HCT116 (cell line): Measurements from ENCODE around the gene ZNF516. TPM values are rescaled to one million over a fixed set of nuclear protein-coding genes. Genes with fewer than 3 reads are reported as not detected.

Experiments used
- ATAC-seq: fragments of 200-7000 bp; cut with Tn5 transposase; 2 replicates; pipeline ENCODE4 v1.9.1; 2020; ENCODE audit warnings: mild to moderate bottlenecking, moderate library complexity
- BruUV-seq: library from RNA; stranded (reverse); fragments of 400-500 nt; replicated peaks from 2 replicates; lab custom pipeline; 2021; lab: Mats Ljungman, UMichigan
- CTCF ChIA-PET: fragments of 300-600 bp; sonication (Branson Sonifier 250); formaldehyde crosslinking; loops from one replicate; lab custom pipeline; 2021; ENCODE audit warnings: antibody characterized with exemption; lab: Charles Lee
- POLR2A ChIA-PET: fragments of 300-600, 350-600 bp; sonication (Branson Sonifier 250); formaldehyde crosslinking; loops from one replicate; lab custom pipeline; 2021; ENCODE audit warnings: antibody characterized with exemption; lab: Charles Lee
- RAD21 ChIA-PET, 2 experiments: fragments of 300-600 bp; sonication (Branson Sonifier 250); formaldehyde crosslinking; loops; one replicate each; lab custom pipeline; 2023; ENCODE audit warnings: low total read pairs in 2 of 2; ENCODE audit not compliant: uncharacterized antibody in 2 of 2, unreplicated experiment in 2 of 2, low non-redundant PET in 1 of 2; lab: Charles Lee
- DNase-seq: peaks from one replicate; pipeline ENCODE4 v3.0.0-alpha.2; 2010; ENCODE audit warnings: low read depth, low spot score
- H2AFZ ChIP-seq: fragments of 200-600 bp; shearing (Covaris generic), sonication (generic); 2 replicates; pipeline ENCODE4 v1.6.1; 2017; ENCODE audit warnings: low read depth, mixed run types, mixed read lengths, antibody characterized with exemption, low read length; ENCODE audit not compliant: poor library complexity, severe bottlenecking
- H3K27ac ChIP-seq: 2 replicates; pipeline ENCODE4 v1.5.1; 2012; ENCODE audit warnings: low read depth, low read length
- H3K27me3 ChIP-seq: fragments of 200-600 bp; sonication (generic); 2 replicates; pipeline ENCODE4 v1.6.1; 2016; ENCODE audit warnings: mixed run types, low read length, mixed read lengths; ENCODE audit not compliant: insufficient read depth
- H3K36me3 ChIP-seq, 2 experiments: fragments of 200-500 bp in 1 of 2; fragments of 200-600 bp in 1 of 2; sonication (Bioruptor generic) in 1 of 2; sonication (generic) in 1 of 2; 2 replicates each; pipeline versions ENCODE4 v1.5.1 to v1.6.1; 2014 to 2016; ENCODE audit warnings: low read length in 2 of 2, inconsistent platforms in 1 of 2, mixed read lengths in 1 of 2, mixed run types in 1 of 2; ENCODE audit not compliant: insufficient read depth in 2 of 2, control insufficient read depth in 1 of 2
- H3K4me1 ChIP-seq, 2 experiments: fragments of 200-600 bp in 1 of 2; sonication (generic) in 1 of 2; 2 replicates each; pipeline versions ENCODE4 v1.5.1 to v1.6.1; 2012 to 2017; ENCODE audit warnings: low read length in 2 of 2, inconsistent platforms in 1 of 2, mild to moderate bottlenecking in 1 of 2, mixed read lengths in 1 of 2, mixed run types in 1 of 2, moderate library complexity in 1 of 2; ENCODE audit not compliant: insufficient read depth in 2 of 2, control insufficient read depth in 1 of 2
- H3K4me2 ChIP-seq: fragments of 200-600 bp; sonication (generic); 2 replicates; pipeline ENCODE4 v1.6.1; 2017; ENCODE audit warnings: mixed run types, low read length, mixed read lengths
- H3K4me3 ChIP-seq, 2 experiments: fragments of 200-600 bp in 1 of 2; sonication (generic) in 1 of 2; replicated peaks in 1 of 2; 2 replicates each; pipeline ENCODE4 v1.5.1; 2011 to 2016; ENCODE audit warnings: low read length in 2 of 2, control low read depth in 1 of 2, low read depth in 1 of 2, mild to moderate bottlenecking in 1 of 2, mixed read lengths in 1 of 2, mixed run types in 1 of 2
- H3K79me2 ChIP-seq: fragments of 200-600 bp; sonication (generic); 2 replicates; pipeline ENCODE4 v1.6.1; 2017; ENCODE audit warnings: mild to moderate bottlenecking, mixed run types, low read length, moderate library complexity, mixed read lengths; ENCODE audit not compliant: insufficient read depth
- H3K9ac ChIP-seq: fragments of 200-600 bp; sonication (generic); 2 replicates; pipeline ENCODE4 v1.6.1; 2016; ENCODE audit warnings: low read length, mixed read lengths
- H3K9me2 ChIP-seq: fragments of 200-600 bp; sonication (generic), shearing (Covaris generic); 2 replicates; pipeline ENCODE4 v1.6.1; 2017; ENCODE audit warnings: mixed run types, mild to moderate bottlenecking, moderate library complexity; ENCODE audit not compliant: insufficient read depth
- H3K9me3 ChIP-seq, 2 experiments: fragments of 200-500 bp in 1 of 2; fragments of 200-600 bp in 1 of 2; sonication (Bioruptor generic) in 1 of 2; sonication (generic) in 1 of 2; 2 replicates each; pipeline ENCODE4 v1.6.1; 2014 to 2017; ENCODE audit warnings: low read length in 2 of 2, mixed read lengths in 2 of 2, inconsistent platforms in 1 of 2, low read depth in 1 of 2, mild to moderate bottlenecking in 1 of 2, mixed run types in 1 of 2, moderate library complexity in 1 of 2; ENCODE audit not compliant: control insufficient read depth in 1 of 2, insufficient read depth in 1 of 2
- H4K20me1 ChIP-seq: fragments of 200-600 bp; sonication (generic), shearing (Covaris generic); 2 replicates; pipeline ENCODE4 v1.6.1; 2017; ENCODE audit warnings: mixed run types, mild to moderate bottlenecking, moderate library complexity; ENCODE audit not compliant: insufficient read depth
- CBX3 ChIP-seq: IDR thresholded peaks from 2 replicates; pipeline ENCODE4 v1.6.1; 2012; ENCODE audit warnings: low read depth
- SIN3A ChIP-seq: IDR thresholded peaks from 2 replicates; pipeline ENCODE4 v1.6.1; 2012; ENCODE audit warnings: low read depth
- SP1 ChIP-seq: IDR thresholded peaks from 2 replicates; pipeline ENCODE4 v1.6.1; 2012; ENCODE audit warnings: low read depth
- YY1 ChIP-seq: IDR thresholded peaks from 2 replicates; pipeline ENCODE4 v1.6.1; 2011; ENCODE audit warnings: low read length, low read depth, moderate library complexity, mild to moderate bottlenecking; ENCODE audit not compliant: insufficient replicate concordance; ENCODE audit errors: extremely low read depth
- intact Hi-C: fragments of 100-400 bp; cut with micrococcal nuclease; formaldehyde crosslinking; loops from 2 replicates; pipeline ENCODE4 v1.10.0; 2022
- total RNA-seq: library from RNA; stranded (reverse); gene quantifications from one replicate; pipeline ENCODE4 v1.2.1, GENCODE V29; 2021; ENCODE audit not compliant: unreplicated experiment

ZNF516 gene
- total RNA-seq, 1 experiment from 2014 or later = 32.0 TPM

- Histone ChIP-seq H4K20me1 (no peaks in the 10 kb centered on the region), H2AFZ (no peak overlapping the region), H3K9me3 (no peaks in the 10 kb centered on the region), H3K79me2 (no peaks in the 10 kb centered on the region), H3K9me2 (no peaks in the 10 kb centered on the region), H3K27me3 (no peaks in the 10 kb centered on the region), H3K36me3 (peaks cover 3 to 4% of the 10 kb centered on the region in 2 experiments; a peak in 1 of 4 replicates), H3K27ac (no peak overlapping the region), H3K9ac (no peak overlapping the region), H3K4me3 (no peak overlapping the region), H3K4me1 (no peaks in the 10 kb centered on the region), H3K4me2 (no peak overlapping the region)
- ChIA-PET CTCF (no interaction called here), RAD21 (no interaction called here), POLR2A (no interaction called here)
- no peak for ATAC-seq
- no peak for DNase-seq
- intact Hi-C loops = no loop called here
- no TSS peak for BruUV-seq
- TF ChIP-seq CBX3 (no peak), SP1 (no peak), SIN3A (no peak)
Observed at GRCh38 chr18:76362676-76363075, 132.4 kb downstream of the ZNF516 start.

DNA sequence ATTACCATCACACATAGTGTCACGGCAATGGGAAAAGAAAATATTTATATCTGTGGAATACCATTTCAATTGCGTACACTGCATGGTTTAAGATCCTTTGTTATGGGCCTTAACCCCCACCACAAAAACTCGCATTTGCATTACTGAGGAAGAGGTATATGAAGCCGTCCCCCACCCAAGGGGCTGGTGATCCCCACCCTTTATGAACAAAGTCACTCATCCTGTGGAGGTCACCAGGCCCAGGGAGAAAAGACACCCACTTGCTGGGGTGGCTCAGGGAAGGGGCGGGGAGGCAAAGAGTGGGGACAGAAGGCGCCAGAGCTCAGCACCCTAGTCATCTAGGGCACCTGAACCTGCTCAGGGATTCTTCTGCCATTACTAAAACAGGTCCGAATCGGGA lies 133.8 kb downstream of the ZNF516 start:
- Histone ChIP-seq H3K4me2 (no peak overlapping the region), H4K20me1 (no peaks in the 10 kb centered on the region), H2AFZ (no peak overlapping the region), H3K27me3 (no peaks in the 10 kb centered on the region), H3K27ac (no peak overlapping the region), H3K36me3 (peaks cover 3 to 4% of the 10 kb centered on the region in 2 experiments; a peak in 1 of 4 replicates), H3K4me1 (no peaks in the 10 kb centered on the region), H3K9me3 (no peaks in the 10 kb centered on the region), H3K9me2 (no peaks in the 10 kb centered on the region), H3K79me2 (no peaks in the 10 kb centered on the region), H3K9ac (no peak overlapping the region), H3K4me3 (no peak overlapping the region)
- ChIA-PET POLR2A (no interaction called here), CTCF (no interaction called here), RAD21 (no interaction called here)
- no TSS peak for BruUV-seq
- intact Hi-C loops = no loop called here
- ATAC-seq (no peak), DNase-seq (no peak)
- TF ChIP-seq YY1 = no peak
